H4 (cell line): ENCODE measurements around the gene VPS13C. TPM values are rescaled to one million over a fixed set of nuclear protein-coding genes. Genes with fewer than 3 reads are reported as not detected.

Experiments
- DNase-seq: peaks from one replicate; pipeline ENCODE4 v3.0.0-alpha.2; 2015; ENCODE audit warnings: low spot score
- total RNA-seq: library from RNA; depleted of rRNA; stranded (reverse); fragments of >200 nt; shearing (Covaris generic); gene quantifications from 2 replicates; pipeline ENCODE4 v1.2.3, GENCODE V29; 2014; rRNA removed

The VPS13C gene
- total RNA-seq, 1 experiment from 2014 or later = 16.8 TPM

GRCh38 chr15:61816856-61817255 is 243.4 kb downstream of the VPS13C start:
- DNase-seq = no peak

- no peak for DNase-seq
Measured at GRCh38 chr15:61815356-61816083, 244.7 kb downstream of the VPS13C start.

- no peak for DNase-seq
Measured at GRCh38 chr15:61812476-61812875, 247.8 kb downstream of the VPS13C start.

GRCh38 chr15:61811952-61812351 is 248.3 kb downstream of the VPS13C start:
- no peak for DNase-seq

- no peak for DNase-seq
Measured at GRCh38 chr15:61809216-61809615, 251.0 kb downstream of the VPS13C start.

GRCh38 chr15:61807281-61807929 is 252.8 kb downstream of the VPS13C start:
- no peak for DNase-seq

Other genes starting within 250 kb of the VPS13C start
- not detected in 2 replicates for gene C2CD4A, start 6.5 kb upstream of the VPS13C start, total RNA-seq
- not detected in 2 replicates for gene C2CD4B, start 104.8 kb upstream of the VPS13C start, total RNA-seq